ENCODE results near the gene CD14.

GRCh38 chr5:140674211-140674610, 41.2 kb upstream of the CD14 start:
- no peak for TF ChIP-seq CTCF (conservative IDR thresholded peaks at IDR 0.05 in 1 of 2, IDR thresholded peaks at IDR 0.05 in 1 of 2; ENCODE audit: extremely low read depth in 1 of 2, insufficient read depth in 1 of 2, low read depth in 1 of 2, low read length in 2 of 2)
- no peak for TF ChIP-seq EZH2 (IDR thresholded peaks at IDR 0.05; ENCODE audit: borderline replicate concordance, low read length)

All from mammary epithelial cell (primary cell).